HUDEP-2 (cell line): ENCODE data around the gene NAA10.

Source experiments
- DNase-seq, 76 experiments: peaks; one replicate each; lab custom pipeline; 2025; ENCODE audit not compliant: unreplicated experiment in 76 of 76; lab: John Stamatoyannopoulos, UW

The NAA10 gene

GRCh38 chrX:153967536-153968224 is 32.8 kb upstream of the NAA10 start:
- no peak for DNase-seq

- DNase-seq: no peak
Measured at GRCh38 chrX:153966841-153967535, 32.2 kb upstream of the NAA10 start.

GRCh38 chrX:153966283-153966688 is 31.4 kb upstream of the NAA10 start:
- DNase-seq: no peak

GRCh38 chrX:153965406-153965805 is 30.6 kb upstream of the NAA10 start:
- no peak for DNase-seq

GRCh38 chrX:153964105-153964504 is 29.3 kb upstream of the NAA10 start:
- no peak for DNase-seq

GRCh38 chrX:153963546-153963945 is 28.7 kb upstream of the NAA10 start:
- no peak for DNase-seq

GRCh38 chrX:153961292-153961691 is 26.5 kb upstream of the NAA10 start:
- no peak for DNase-seq

- DNase-seq: no peak
Measured at GRCh38 chrX:153960786-153961185, 25.9 kb upstream of the NAA10 start.

- DNase-seq: no peak
Measured at GRCh38 chrX:153960077-153960476, 25.2 kb upstream of the NAA10 start.

- DNase-seq: no peak
Measured at GRCh38 chrX:153959649-153960048, 24.8 kb upstream of the NAA10 start.

GRCh38 chrX:153958605-153959004 is 23.8 kb upstream of the NAA10 start:
- DNase-seq: no peak

GRCh38 chrX:153957224-153957623 is 22.4 kb upstream of the NAA10 start:
- DNase-seq: no peak

GRCh38 chrX:153956044-153956907 is 21.4 kb upstream of the NAA10 start:
- DNase-seq: no peak

- DNase-seq: no peak
Measured at GRCh38 chrX:153955228-153955732, 20.4 kb upstream of the NAA10 start.

GRCh38 chrX:153954558-153955227 is 19.9 kb upstream of the NAA10 start:
- no peak for DNase-seq

GRCh38 chrX:153953892-153954557 is 19.2 kb upstream of the NAA10 start:
- no peak for DNase-seq

GRCh38 chrX:153953342-153953830 is 18.5 kb upstream of the NAA10 start:
- DNase-seq: peak in 42 of 76 experiments; percentile 0 to 67 (median 28)

- no peak for DNase-seq
Measured at GRCh38 chrX:153952373-153953026, 17.7 kb upstream of the NAA10 start.

GRCh38 chrX:153951683-153952372 is 17.0 kb upstream of the NAA10 start:
- DNase-seq: no peak
